Karpas-422 (cell line): ENCODE data around the gene PLD1. TPM values are rescaled to one million over a fixed set of nuclear protein-coding genes. Genes with fewer than 3 reads are reported as not detected.
"Not testable (repeated sequence)": the region's sequence is repeated elsewhere in the genome, so short reads cannot be mapped to it uniquely, and the experiment has no call there.

Experiments used
- DNase-seq: peaks from one replicate; pipeline ENCODE4 v3.0.0-alpha.2; 2015
- H2AFZ ChIP-seq: fragments of 200-600 bp; sonication (generic); 2 replicates; pipeline ENCODE4 v1.6.1; 2014; ENCODE audit warnings: antibody characterized with exemption, low read length, mixed read lengths
- H3K27ac ChIP-seq: fragments of 200-600 bp; sonication (generic); 2 replicates; pipeline ENCODE4 v1.5.1; 2014; ENCODE audit warnings: mild to moderate bottlenecking, low read length, moderate library complexity
- H3K27me3 ChIP-seq: fragments of 200-600 bp; sonication (generic); 2 replicates; pipeline ENCODE4 v1.6.1; 2014; ENCODE audit warnings: low read length, mixed read lengths
- H3K36me3 ChIP-seq: fragments of 200-600 bp; sonication (generic); 2 replicates; pipeline ENCODE4 v1.6.1; 2014; ENCODE audit warnings: low read length, mixed read lengths; ENCODE audit not compliant: insufficient read depth
- H3K4me1 ChIP-seq: fragments of 200-600 bp; sonication (generic); 2 replicates; pipeline ENCODE4 v1.6.1; 2014; ENCODE audit warnings: mild to moderate bottlenecking, low read length, mixed read lengths
- H3K4me2 ChIP-seq: fragments of 200-600 bp; sonication (generic); 2 replicates; pipeline ENCODE4 v1.6.1; 2014; ENCODE audit warnings: low read length, low read depth, mild to moderate bottlenecking; ENCODE audit not compliant: poor library complexity, severe bottlenecking
- H3K4me3 ChIP-seq: fragments of 200-600 bp; sonication (generic); 2 replicates; pipeline ENCODE4 v1.5.1; 2014; ENCODE audit warnings: mild to moderate bottlenecking, antibody characterized with exemption, low read length, mixed read lengths
- H3K79me2 ChIP-seq: fragments of 200-600 bp; sonication (generic); 2 replicates; pipeline ENCODE4 v1.6.1; 2014; ENCODE audit warnings: mild to moderate bottlenecking, low read length, mixed read lengths
- H3K9ac ChIP-seq: fragments of 200-600 bp; sonication (generic); 2 replicates; pipeline ENCODE4 v1.6.0; 2014; ENCODE audit warnings: low read length
- H3K9me2 ChIP-seq: fragments of 200-600 bp; sonication (generic), shearing (Covaris generic); replicated peaks from 2 replicates; pipeline ENCODE4 v1.6.0; 2014; ENCODE audit warnings: mild to moderate bottlenecking, low read length, moderate library complexity; ENCODE audit not compliant: insufficient read depth
- H3K9me3 ChIP-seq: fragments of 300-700, 200-600 bp; sonication (generic); 2 replicates; pipeline ENCODE4 v1.6.1; 2014; ENCODE audit warnings: low read length, mixed read lengths
- H4K20me1 ChIP-seq: fragments of 200-600 bp; sonication (generic); 2 replicates; pipeline ENCODE4 v1.6.1; 2014; ENCODE audit warnings: mild to moderate bottlenecking, antibody characterized with exemption, low read length, low read depth; ENCODE audit not compliant: insufficient read depth
- total RNA-seq: library from RNA; depleted of rRNA; stranded (reverse); fragments of >200 nt; shearing (Covaris generic); gene quantifications from 2 replicates; pipeline ENCODE4 v1.2.3, GENCODE V29; 2014; ENCODE audit warnings: low replicate concordance

The PLD1 gene
- total RNA-seq, 1 experiment from 2014 or later, result not detected

DNA sequence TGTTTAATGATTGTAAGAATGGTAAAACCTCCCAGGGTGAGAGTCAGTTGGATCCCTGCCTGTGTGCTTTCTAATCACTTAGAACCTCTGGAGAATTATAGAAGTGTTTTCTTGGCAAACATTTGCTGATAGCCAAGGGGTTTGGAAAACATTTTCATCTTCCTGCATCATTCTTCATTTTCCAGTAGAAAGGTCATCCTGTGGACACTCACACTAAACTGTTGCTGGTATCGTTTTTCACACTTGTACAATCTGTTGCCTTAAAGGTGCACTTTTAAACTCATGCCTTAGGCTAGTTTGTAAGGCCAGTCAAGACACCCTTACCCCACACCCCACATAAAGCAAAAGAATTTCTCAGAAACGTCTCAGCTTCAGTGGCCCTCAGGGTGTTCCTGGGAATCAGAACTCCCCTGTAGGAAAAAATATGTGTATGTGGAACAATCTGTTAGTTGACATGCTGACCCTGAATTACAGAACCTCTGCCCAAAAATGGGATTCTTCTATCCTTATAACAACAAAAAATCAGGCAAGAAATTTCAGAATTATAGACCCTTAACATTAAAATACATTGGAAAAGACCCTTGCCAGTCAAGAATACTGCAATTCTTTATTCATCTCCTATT is 5.8 kb upstream of the PLD1 start:
- Histone ChIP-seq H3K27ac (no peak overlapping the region), H3K9me3 (no peaks in the 10 kb centered on the region), H3K9me2 (no peaks in the 10 kb centered on the region), H3K27me3 (no peaks in the 10 kb centered on the region), H3K36me3 (no peaks in the 10 kb centered on the region), H2AFZ (no peak overlapping the region), H3K4me2 (no peak overlapping the region), H3K9ac (no peak overlapping the region), H3K4me3 (no peak overlapping the region), H3K79me2 (no peaks in the 10 kb centered on the region), H3K4me1 (no peaks in the 10 kb centered on the region), H4K20me1 (no peaks in the 10 kb centered on the region)
- DNase-seq, result no peak

DNA sequence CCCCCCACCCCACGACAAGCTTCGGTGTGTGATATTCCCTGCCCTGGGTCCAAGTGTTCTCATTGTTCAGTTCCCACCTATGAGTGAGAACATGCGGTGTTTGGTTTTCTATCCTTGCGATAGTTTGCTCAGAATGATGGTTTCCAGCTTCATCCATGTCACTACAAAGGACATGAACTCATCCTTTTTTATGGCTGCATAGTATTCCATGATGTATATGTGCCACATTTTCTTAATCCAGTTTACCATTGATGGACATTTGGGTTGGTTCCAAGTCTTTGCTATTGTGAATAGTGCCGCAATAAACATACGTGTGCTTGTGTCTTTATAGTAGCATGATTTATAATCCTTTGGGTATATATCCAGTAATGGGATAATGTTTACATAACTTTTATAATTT is 4.4 kb upstream of the PLD1 start:
- H3K27me3 ChIP-seq, H3K9me3 ChIP-seq, H4K20me1 ChIP-seq, H3K4me2 ChIP-seq, H3K79me2 ChIP-seq, H3K36me3 ChIP-seq, H3K4me3 ChIP-seq, H2AFZ ChIP-seq, H3K4me1 ChIP-seq, DNase-seq, H3K9me2 ChIP-seq, H3K9ac ChIP-seq, H3K27ac ChIP-seq: not testable (repeated sequence)

- Histone ChIP-seq H3K9me2 (no peaks in the 10 kb centered on the region), H3K4me1 (no peaks in the 10 kb centered on the region), H3K79me2 (no peaks in the 10 kb centered on the region), H3K4me2 (no peak overlapping the region), H3K9ac (no peak overlapping the region), H4K20me1 (no peaks in the 10 kb centered on the region), H3K4me3 (no peak overlapping the region), H3K27me3 (no peaks in the 10 kb centered on the region), H3K27ac (no peak overlapping the region), H3K9me3 (no peaks in the 10 kb centered on the region), H2AFZ (no peak overlapping the region), H3K36me3 (no peaks in the 10 kb centered on the region)
- DNase-seq, result no peak
Measured at GRCh38 chr3:171813897-171814460, 3.7 kb upstream of the PLD1 start.

DNA sequence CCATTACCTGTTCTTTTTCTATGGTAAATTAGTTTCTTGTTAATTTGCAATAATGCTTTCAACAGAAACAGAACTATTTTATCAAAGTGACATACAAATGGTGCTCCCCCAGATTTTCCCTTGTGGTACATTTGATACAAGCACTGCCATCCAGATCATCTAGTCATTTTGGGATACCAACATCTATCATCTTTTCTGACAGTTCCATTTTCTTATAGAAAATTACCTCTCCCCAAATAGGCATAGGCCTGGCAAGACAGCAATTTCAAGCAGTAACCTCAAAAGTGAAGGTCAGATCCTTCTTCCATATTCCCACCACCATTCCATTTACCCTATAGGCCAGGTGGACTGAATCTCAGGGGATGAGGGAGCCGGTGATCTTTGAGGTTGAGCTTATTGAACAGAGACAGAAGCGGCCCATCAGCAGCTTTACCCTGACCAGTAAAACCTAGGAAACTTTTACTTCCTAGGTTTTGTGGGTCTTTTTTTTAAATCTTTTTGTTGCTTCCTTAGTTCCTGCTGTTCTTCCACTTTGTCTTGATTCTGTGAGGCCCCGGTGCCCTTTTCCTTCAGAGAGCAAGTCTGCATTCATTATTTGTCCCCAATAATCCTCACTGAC is 3.1 kb upstream of the PLD1 start:
- Histone ChIP-seq H3K4me3 (no peak overlapping the region), H3K9ac (no peak overlapping the region), H3K9me3 (no peaks in the 10 kb centered on the region), H3K27ac (no peak overlapping the region), H2AFZ (no peak overlapping the region), H3K9me2 (no peaks in the 10 kb centered on the region), H3K36me3 (no peaks in the 10 kb centered on the region), H4K20me1 (no peaks in the 10 kb centered on the region), H3K4me1 (no peaks in the 10 kb centered on the region), H3K79me2 (no peaks in the 10 kb centered on the region), H3K27me3 (no peaks in the 10 kb centered on the region), H3K4me2 (no peak overlapping the region)
- no peak for DNase-seq

- Histone ChIP-seq H3K4me1 (no peaks in the 10 kb centered on the region), H2AFZ (no peak overlapping the region), H3K79me2 (no peaks in the 10 kb centered on the region), H3K36me3 (no peaks in the 10 kb centered on the region), H3K27ac (no peak overlapping the region), H3K4me2 (no peak overlapping the region), H3K9me2 (no peaks in the 10 kb centered on the region), H3K9me3 (no peaks in the 10 kb centered on the region), H3K9ac (no peak overlapping the region), H3K4me3 (no peak overlapping the region), H4K20me1 (no peaks in the 10 kb centered on the region), H3K27me3 (no peaks in the 10 kb centered on the region)
- no peak for DNase-seq
Measured at GRCh38 chr3:171812811-171813210, 2.5 kb upstream of the PLD1 start.

DNA sequence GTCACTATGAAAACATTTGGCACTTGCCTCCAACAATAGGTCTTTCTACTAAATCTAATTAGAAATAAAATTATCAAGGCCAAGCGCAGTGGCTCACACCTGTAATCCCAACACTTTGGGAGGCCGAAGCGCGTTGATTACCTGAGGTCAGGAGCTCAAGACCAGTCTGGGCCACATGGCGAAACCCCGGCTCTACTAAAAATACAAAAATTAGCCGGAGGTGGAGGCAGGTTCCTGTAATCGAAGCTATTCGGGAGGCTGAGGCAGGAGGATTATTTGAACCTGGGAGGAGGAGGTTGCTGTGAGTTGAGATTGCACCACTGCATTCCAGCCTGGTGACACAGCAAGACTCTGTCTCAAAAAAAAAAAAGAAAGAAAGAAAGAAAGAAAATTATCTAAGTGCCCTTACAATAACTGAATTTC is 1.6 kb upstream of the PLD1 start:
- DNase-seq, result no peak
- H3K4me3 ChIP-seq, result no peak overlapping the region
- H3K79me2 ChIP-seq, result no peaks in the 10 kb centered on the region
- H4K20me1 ChIP-seq, result no peaks in the 10 kb centered on the region
- no peaks in the 10 kb centered on the region for H3K9me2 ChIP-seq
- no peaks in the 10 kb centered on the region for H3K36me3 ChIP-seq
- H3K27me3 ChIP-seq, result no peaks in the 10 kb centered on the region
- no peak overlapping the region for H3K4me2 ChIP-seq
- no peak overlapping the region for H2AFZ ChIP-seq
- no peak overlapping the region for H3K27ac ChIP-seq
- no peaks in the 10 kb centered on the region for H3K4me1 ChIP-seq
- H3K9me3 ChIP-seq, result no peaks in the 10 kb centered on the region
- no peak overlapping the region for H3K9ac ChIP-seq

DNA sequence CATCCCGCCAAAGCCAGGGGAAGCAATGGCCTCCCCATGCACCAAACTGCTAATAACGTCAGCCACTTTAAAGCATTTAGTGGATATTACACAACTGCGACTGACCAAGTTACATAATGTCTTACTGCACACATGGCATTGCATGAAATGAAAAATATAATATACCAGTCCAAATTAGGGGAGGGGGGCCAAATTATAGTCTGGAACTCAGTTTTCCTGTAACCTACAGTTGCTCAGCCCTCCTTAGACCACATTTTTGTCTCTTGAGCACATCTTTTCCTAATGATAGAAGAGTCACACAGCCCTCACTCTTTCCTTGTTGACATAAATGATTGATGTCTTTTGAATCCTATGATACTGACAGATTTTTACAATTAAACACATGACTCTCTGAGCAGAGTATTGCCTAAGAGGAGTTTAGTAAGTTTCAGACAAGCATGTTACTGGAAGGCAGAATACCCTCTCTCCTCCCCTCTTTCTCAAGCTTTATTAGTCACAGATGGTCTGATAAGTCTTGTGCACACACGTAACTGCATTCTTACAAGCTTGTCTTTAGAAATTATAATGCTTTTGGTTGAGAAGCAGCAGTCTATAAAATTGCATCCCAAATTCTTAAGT is 1.1 kb upstream of the PLD1 start:
- no peaks in the 10 kb centered on the region for H3K9me3 ChIP-seq
- H3K27ac ChIP-seq, result no peak overlapping the region
- H3K4me3 ChIP-seq, result no peak overlapping the region
- DNase-seq, result no peak
- H3K27me3 ChIP-seq, result no peaks in the 10 kb centered on the region
- H3K4me1 ChIP-seq, result no peaks in the 10 kb centered on the region
- H3K9ac ChIP-seq, result no peak overlapping the region
- no peak overlapping the region for H2AFZ ChIP-seq
- no peaks in the 10 kb centered on the region for H4K20me1 ChIP-seq
- H3K9me2 ChIP-seq, result no peaks in the 10 kb centered on the region
- no peaks in the 10 kb centered on the region for H3K79me2 ChIP-seq
- no peaks in the 10 kb centered on the region for H3K36me3 ChIP-seq
- no peak overlapping the region for H3K4me2 ChIP-seq

- no peak overlapping the region for H3K27ac ChIP-seq
- H3K9me3 ChIP-seq, result no peaks in the 10 kb centered on the region
- H3K4me3 ChIP-seq, result no peak overlapping the region
- H3K79me2 ChIP-seq, result no peaks in the 10 kb centered on the region
- no peak overlapping the region for H2AFZ ChIP-seq
- H3K9me2 ChIP-seq, result no peaks in the 10 kb centered on the region
- no peak overlapping the region for H3K4me2 ChIP-seq
- no peaks in the 10 kb centered on the region for H3K36me3 ChIP-seq
- DNase-seq, result no peak
- H4K20me1 ChIP-seq, result no peaks in the 10 kb centered on the region
- no peak overlapping the region for H3K9ac ChIP-seq
- H3K4me1 ChIP-seq, result no peaks in the 10 kb centered on the region
- no peaks in the 10 kb centered on the region for H3K27me3 ChIP-seq
Measured at GRCh38 chr3:171810629-171811294, 479 bp upstream of the PLD1 start.
